HG02885 (cell line): ENCODE data around the gene CPA4.
"Not testable (repeated sequence)": the region's sequence is repeated elsewhere in the genome, so short reads cannot be mapped to it uniquely, and the experiment has no call there.

ENCODE experiments used
- ATAC-seq: cut with Tn5 transposase; IDR thresholded peaks from one replicate; pipeline ENCODE4 v1.9.1; 2021; ENCODE audit warnings: mild to moderate bottlenecking; ENCODE audit not compliant: unreplicated experiment, poor library complexity

The CPA4 gene, protein sequence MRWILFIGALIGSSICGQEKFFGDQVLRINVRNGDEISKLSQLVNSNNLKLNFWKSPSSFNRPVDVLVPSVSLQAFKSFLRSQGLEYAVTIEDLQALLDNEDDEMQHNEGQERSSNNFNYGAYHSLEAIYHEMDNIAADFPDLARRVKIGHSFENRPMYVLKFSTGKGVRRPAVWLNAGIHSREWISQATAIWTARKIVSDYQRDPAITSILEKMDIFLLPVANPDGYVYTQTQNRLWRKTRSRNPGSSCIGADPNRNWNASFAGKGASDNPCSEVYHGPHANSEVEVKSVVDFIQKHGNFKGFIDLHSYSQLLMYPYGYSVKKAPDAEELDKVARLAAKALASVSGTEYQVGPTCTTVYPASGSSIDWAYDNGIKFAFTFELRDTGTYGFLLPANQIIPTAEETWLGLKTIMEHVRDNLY

DNA sequence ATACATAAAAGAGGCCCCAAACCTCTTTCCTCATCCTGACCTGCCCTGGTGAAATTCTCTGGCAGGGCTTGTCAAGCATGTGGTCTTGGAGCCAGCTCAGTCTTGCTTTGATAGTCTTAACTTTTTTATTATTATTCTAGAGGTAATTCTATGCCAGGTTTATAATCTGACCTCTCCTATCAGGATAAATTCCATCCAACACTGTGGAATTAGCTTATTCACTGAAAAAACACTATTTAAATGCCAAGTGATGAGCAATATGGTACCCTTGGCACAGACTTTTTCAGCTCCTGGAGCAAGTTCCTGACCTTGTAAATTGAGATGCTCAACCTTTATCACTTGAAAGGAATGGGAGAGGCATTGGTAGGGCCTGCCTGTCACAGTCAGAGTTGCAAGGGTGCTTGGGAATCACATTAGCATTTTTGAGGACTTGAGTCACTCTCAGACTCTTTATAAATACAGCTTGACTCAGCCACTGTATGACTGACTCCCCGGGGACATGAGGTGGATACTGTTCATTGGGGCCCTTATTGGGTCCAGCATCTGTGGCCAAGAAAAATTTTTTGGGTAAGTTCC, at the start of gene CPA4:
CPA4 (plus strand) TSS at position 480 of the 576 bp plus-strand sequence; CDS start at position 500, 20 bp downstream.
- no peak for ATAC-seq

DNA sequence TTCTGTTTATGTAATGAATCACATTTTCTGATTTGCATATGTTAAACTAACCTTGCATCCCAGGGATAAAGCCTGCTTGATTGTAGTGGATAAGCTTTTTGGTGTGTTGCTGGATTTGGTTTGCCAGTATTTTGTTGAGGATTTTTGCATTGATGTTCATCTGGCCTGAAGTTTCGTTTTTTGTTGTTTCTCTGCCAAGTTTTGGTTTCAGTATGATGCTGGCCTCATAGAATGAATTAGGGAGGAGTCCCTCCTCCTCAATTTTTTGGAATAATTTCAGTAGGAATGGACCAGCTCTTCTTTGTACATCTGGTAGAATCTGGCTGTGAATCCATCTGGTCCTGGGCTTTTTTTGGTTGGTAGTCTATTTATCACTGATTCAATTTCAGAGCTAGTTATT, 49.5 kb upstream of the CPA4 start:
- ATAC-seq: not testable (repeated sequence)

- not testable (repeated sequence) for ATAC-seq
Measured at GRCh38 chr7:130246491-130246890, 46.5 kb upstream of the CPA4 start.

DNA sequence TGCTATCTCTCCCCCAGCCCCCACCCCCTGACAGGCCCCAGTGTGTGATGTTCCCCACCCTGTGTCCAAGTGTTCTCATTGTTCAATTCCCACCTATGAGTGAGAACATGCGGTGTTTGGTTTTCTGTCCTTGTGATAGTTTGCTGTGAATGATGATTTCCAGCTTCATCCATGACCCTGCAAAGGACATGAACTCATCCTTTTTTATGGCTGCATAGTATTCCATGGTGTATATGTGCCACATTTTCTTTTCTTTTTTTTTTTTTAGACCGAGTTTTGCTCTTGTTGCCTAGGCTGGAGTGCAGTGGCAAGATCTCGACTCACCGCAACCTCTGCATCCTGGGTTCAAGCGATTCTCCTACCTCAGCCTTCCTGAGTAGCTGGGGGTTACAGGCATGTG, 44.1 kb upstream of the CPA4 start:
- ATAC-seq: not testable (repeated sequence)

DNA sequence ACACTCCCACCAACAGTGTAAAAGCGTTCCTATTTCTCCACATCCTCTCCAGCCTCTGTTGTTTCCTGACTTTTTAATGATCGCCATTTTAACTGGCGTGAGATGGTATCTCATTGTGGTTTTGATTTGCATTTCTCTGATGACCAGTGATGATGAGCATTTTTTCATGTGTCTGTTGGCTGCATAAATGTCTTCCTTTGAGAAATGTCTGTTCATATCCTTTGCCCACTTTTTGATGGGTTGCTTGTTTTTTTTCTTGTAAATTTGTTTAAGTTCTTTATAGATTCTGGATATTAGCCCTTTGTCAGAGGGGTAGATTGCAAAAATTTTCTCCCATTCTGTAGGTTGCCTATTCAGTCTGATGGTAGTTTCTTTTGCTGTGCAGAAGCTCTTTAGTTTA, 43.3 kb upstream of the CPA4 start:
- not testable (repeated sequence) for ATAC-seq

DNA sequence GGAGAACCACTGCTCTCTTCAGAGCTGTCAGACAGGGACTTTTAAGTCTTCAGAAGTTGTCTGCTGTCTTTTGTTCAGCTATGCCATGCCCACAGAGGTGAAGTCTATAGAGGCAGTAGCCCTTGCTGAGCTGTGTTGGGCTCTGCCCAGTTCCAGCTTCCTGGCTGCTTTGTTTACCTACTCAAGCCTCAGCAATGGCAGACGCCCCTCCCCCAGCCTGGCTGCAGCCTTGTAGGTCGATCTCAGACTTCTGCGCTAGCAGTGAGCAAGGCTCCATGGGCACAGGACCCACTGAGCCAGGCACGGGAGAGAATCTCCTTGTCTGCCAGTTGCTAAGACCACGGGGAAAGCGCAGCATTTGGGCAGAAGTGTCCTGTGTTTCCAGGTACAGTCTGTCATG, 38.4 kb upstream of the CPA4 start:
- no peak for ATAC-seq

DNA sequence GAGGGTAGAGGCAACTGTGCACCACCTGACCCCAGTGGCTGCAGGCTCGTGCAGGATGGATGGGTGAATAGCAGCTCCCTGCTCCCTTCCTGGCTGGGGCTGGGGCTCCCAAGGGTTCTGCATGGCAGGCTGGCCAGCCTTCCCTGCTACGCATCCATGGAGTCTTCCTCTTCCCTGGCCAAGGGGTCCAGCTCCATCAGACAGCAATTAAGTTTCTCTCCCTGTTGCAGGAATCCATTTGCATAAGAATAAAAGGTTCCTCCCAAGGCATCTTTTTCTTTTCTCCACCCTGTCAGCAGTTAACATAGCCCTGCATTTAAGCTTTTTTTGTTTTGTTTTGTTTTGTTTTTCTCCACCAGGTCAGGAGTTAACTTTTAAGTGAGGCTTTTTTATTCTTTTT, 36.3 kb upstream of the CPA4 start:
- ATAC-seq: no peak

DNA sequence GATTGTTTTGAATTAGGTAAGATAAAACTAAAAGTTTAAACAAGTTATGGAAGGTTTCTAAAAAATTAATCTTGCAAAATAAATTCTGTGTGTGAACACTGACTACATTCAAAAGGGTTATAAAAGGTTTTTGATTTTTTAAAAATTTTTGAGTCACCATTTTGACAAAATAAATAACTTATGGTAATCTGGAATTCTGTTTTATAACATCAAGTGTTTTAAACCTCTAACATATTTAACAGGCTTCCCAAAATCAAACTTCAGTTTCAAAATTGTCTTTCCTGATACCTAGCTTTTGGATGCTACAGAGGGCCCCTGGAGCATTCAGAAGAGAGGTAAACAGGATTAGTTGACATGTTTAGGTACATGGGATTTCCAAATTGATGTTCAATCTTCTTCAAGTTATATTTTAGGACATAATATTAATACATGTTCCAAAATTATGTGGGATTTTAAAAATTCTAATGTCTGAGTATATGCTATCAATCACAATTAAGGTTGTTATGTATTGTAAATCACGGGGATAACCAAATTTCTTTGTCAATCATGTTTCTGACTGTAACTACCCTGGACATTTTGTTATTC, 34.4 kb upstream of the CPA4 start:
- no peak for ATAC-seq

GRCh38 chr7:130262448-130262847, 30.5 kb upstream of the CPA4 start:
- no peak for ATAC-seq

DNA sequence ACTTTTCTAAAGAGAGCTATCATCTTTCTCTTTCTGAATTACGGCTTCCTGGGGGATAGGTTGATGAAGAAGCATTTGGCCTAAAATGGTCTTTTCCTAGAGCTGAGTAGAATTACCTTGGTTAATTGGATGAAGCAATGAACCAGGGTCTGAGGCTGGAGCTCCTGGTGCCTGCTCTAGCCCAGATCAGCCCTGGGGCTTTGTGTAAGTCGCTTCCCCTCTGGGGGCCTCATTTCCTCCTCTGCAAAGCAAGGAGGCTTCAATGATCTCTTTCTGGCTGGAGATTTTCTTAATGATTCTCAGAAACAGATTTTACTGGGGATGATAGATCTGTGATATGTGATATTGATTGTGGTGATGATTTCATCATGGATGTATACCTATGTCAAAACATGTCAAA, 29.8 kb upstream of the CPA4 start:
- ATAC-seq: no peak

GRCh38 chr7:130266258-130266960, 26.6 kb upstream of the CPA4 start, which contains the start of gene CPA2:
CPA2 (plus strand) TSS chr7:130266863; CDS start chr7:130266882, 19 bp downstream.
- no peak for ATAC-seq

DNA sequence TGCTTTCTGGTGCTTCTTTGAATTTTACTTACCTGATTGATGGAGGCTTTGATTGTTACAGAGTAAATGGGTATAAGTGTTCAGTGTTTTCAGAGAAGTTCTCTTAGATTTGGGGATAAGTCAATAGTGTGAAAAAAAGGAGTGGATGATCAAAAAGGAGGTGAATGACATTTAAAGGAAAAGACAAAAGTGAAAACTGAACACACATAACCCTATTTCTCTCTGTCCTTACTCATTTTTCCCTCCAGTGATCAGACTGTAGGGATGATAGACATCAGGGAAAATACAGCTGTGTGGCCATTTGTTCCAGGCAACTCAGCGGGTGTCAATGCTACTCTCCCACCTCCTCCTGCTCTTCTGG, 26.0 kb upstream of the CPA4 start:
- no peak for ATAC-seq

- no peak for ATAC-seq
Measured at GRCh38 chr7:130268463-130269317, 24.3 kb upstream of the CPA4 start.

GRCh38 chr7:130269318-130269694, 23.7 kb upstream of the CPA4 start:
- no peak for ATAC-seq

- ATAC-seq: no peak
Measured at GRCh38 chr7:130270947-130271800, 21.8 kb upstream of the CPA4 start.

GRCh38 chr7:130272381-130273080, 20.4 kb upstream of the CPA4 start:
- no peak for ATAC-seq

- no peak for ATAC-seq
Measured at GRCh38 chr7:130273081-130273932, 19.7 kb upstream of the CPA4 start.

DNA sequence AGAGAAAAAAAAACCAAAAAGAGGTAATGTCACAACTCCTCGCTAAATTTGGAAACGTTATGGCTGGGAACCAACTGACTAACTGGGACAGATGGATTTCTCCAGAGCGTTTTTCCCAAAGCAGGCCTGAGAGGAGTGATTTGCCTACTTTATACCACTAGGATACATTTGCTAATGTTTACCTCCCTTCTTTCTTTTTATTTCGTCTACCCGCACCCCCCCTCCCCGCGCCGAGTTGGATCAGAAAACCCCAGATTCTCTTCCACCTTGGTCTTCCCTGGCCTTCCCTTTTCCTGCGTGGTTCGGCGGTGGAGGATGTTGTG, 19.1 kb upstream of the CPA4 start:
- ATAC-seq: no peak
